HEK293T (cell line): Measurements from ENCODE around the gene RSPO4.

Source experiments
- BHLHE40 ChIP-seq: fragments of 450-650 bp; IDR thresholded peaks from 2 replicates; pipeline ENCODE4 v1.6.1; 2016; ENCODE audit warnings: mild to moderate bottlenecking, moderate library complexity, borderline replicate concordance
- CTBP1 ChIP-seq: fragments of 450-650 bp; IDR thresholded peaks from 2 replicates; pipeline ENCODE4 v1.6.1; 2016; ENCODE audit warnings: borderline replicate concordance
- ELF4 ChIP-seq: fragments of 450-650 bp; IDR thresholded peaks from 2 replicates; pipeline ENCODE4 v1.6.1; 2017; ENCODE audit warnings: antibody characterized with exemption
- FOXA1 ChIP-seq: fragments of 450-650 bp; IDR thresholded peaks from 2 replicates; pipeline ENCODE4 v1.6.1; 2016; ENCODE audit warnings: mild to moderate bottlenecking
- FOXM1 ChIP-seq: fragments of 450-650 bp; IDR thresholded peaks from 2 replicates; pipeline ENCODE4 v1.6.1; 2017; ENCODE audit warnings: mild to moderate bottlenecking, borderline replicate concordance
- HDGF ChIP-seq: fragments of 450-650 bp; IDR thresholded peaks from 2 replicates; pipeline ENCODE4 v1.6.1; 2017; ENCODE audit warnings: antibody characterized with exemption, borderline replicate concordance
- NFRKB ChIP-seq: fragments of 450-650 bp; IDR thresholded peaks from 2 replicates; pipeline ENCODE4 v1.6.1; 2016; ENCODE audit warnings: mild to moderate bottlenecking, moderate library complexity
- SP1 ChIP-seq: fragments of 450-650 bp; IDR thresholded peaks from 2 replicates; pipeline ENCODE4 v1.6.1; 2017
- SUZ12 ChIP-seq: fragments of 450-650 bp; IDR thresholded peaks from 2 replicates; pipeline ENCODE4 v1.6.1; 2016; ENCODE audit warnings: mild to moderate bottlenecking
- TARDBP ChIP-seq: fragments of 450-650 bp; IDR thresholded peaks from 2 replicates; pipeline ENCODE4 v1.6.1; 2016
- TF ChIP-seq, protein P1 (sequence below): fragments of 450-650 bp; IDR thresholded peaks from 2 replicates; pipeline ENCODE4 v1.6.1; 2016

DNA sequence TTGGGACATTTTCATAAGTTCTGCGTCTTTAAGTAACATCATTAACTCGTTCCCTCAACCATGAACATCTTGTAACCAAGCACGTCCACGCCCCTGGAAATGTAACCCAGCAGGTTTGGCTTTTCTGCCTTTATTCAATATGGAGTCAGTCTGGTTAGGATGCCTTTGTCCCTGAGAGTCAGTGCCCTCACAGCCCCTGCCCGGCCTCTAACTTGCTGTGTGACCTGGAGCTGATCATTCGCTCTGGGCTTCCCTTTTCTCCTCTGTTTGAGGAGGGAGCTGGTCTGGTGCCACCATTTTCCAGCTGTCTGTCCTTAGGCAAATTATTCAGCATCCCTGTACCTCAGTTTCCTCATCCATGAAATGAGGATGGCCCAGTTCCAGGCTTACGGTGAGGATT lies 59.5 kb downstream of the RSPO4 start:
- TF ChIP-seq SP1 (no peak), BHLHE40 (no peak), NFRKB (no peak), FOXM1 (no peak), TARDBP (no peak), ELF4 (no peak), FOXA1 (no peak), SUZ12 (no peak), HDGF (no peak), CTBP1 (no peak)
- TF ChIP-seq, protein P1, sequence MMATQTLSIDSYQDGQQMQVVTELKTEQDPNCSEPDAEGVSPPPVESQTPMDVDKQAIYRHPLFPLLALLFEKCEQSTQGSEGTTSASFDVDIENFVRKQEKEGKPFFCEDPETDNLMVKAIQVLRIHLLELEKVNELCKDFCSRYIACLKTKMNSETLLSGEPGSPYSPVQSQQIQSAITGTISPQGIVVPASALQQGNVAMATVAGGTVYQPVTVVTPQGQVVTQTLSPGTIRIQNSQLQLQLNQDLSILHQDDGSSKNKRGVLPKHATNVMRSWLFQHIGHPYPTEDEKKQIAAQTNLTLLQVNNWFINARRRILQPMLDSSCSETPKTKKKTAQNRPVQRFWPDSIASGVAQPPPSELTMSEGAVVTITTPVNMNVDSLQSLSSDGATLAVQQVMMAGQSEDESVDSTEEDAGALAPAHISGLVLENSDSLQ: no peak
